B cell (primary cell): ENCODE measurements around the gene KCTD13. TPM values are rescaled to one million over a fixed set of nuclear protein-coding genes. Genes with fewer than 3 reads are reported as not detected.

Experiments
- ATAC-seq: fragments of 200-7000 bp; cut with Tn5 transposase; one replicate; pipeline ENCODE4 v1.10.0; 2021; ENCODE audit warnings: low read depth, mild to moderate bottlenecking, moderate number of reproducible peaks, moderate library complexity
- CTCF ChIA-PET: fragments of 350-600 bp; sonication (Branson Sonifier 250); formaldehyde crosslinking; loops from one replicate; lab custom pipeline; 2021; ENCODE audit warnings: antibody characterized with exemption, inconsistent platforms; lab: Charles Lee
- POLR2A ChIA-PET: fragments of 350-600 bp; sonication (Branson Sonifier 250); formaldehyde crosslinking; loops from one replicate; lab custom pipeline; 2021; ENCODE audit warnings: antibody characterized with exemption; lab: Charles Lee
- DNase-seq: peaks from one replicate; pipeline ENCODE4 v3.0.0; 2013
- H2AFZ ChIP-seq: 2 replicates; pipeline ENCODE4 v1.6.1; 2012; ENCODE audit warnings: mild to moderate bottlenecking, low read depth, low read length; ENCODE audit not compliant: insufficient read depth, poor library complexity, severe bottlenecking
- H3K27ac ChIP-seq, 2 donors: 1 replicate in 1 of 2; 2 replicates in 1 of 2; pipeline ENCODE4 v1.5.1; 2012 to 2013; ENCODE audit warnings: low read length in 2 of 2, mild to moderate bottlenecking in 2 of 2, moderate library complexity in 1 of 2
- H3K27me3 ChIP-seq, 4 experiments: fragments of 200-600 bp in 1 of 4; sonication (generic) in 1 of 4; replicated peaks in 1 of 4; 1 replicate in 2 of 4; 2 replicates in 2 of 4; pipeline versions ENCODE4 v1.6.1 to v1.7.0; 2013 to 2016; ENCODE audit warnings: low read length in 3 of 4, mild to moderate bottlenecking in 2 of 4, mixed read lengths in 1 of 4, moderate library complexity in 1 of 4; ENCODE audit not compliant: insufficient read depth in 4 of 4, control insufficient read depth in 3 of 4; ENCODE audit errors: control extremely low read depth in 1 of 4
- H3K36me3 ChIP-seq, 2 experiments: replicated peaks in 1 of 2; 1 replicate in 1 of 2; 2 replicates in 1 of 2; pipeline versions ENCODE4 v1.6.1 to v1.7.1; 2013; ENCODE audit warnings: low read length in 1 of 2; ENCODE audit not compliant: insufficient read depth in 2 of 2, control insufficient read depth in 1 of 2; ENCODE audit errors: control extremely low read depth in 1 of 2, extremely low read depth in 1 of 2
- H3K4me1 ChIP-seq, 2 donors: fragments of 200-600 bp in 1 of 2; sonication (generic) in 1 of 2; 1 replicate in 1 of 2; 2 replicates in 1 of 2; pipeline versions ENCODE4 v1.5.1 to v1.6.1; 2013 to 2017; ENCODE audit warnings: low read length in 2 of 2; ENCODE audit not compliant: control insufficient read depth in 2 of 2, insufficient read depth in 2 of 2
- H3K4me2 ChIP-seq: replicated peaks from 2 replicates; pipeline ENCODE3; 2012; ENCODE audit warnings: mild to moderate bottlenecking, low read depth, low read length; ENCODE audit not compliant: poor library complexity, severe bottlenecking
- H3K4me3 ChIP-seq, 5 experiments: fragments of 200-600 bp in 1 of 5; sonication (generic) in 1 of 5; 1 replicate in 3 of 5; 2 replicates in 2 of 5; pipeline versions ENCODE4 v1.5.1 to v1.7.0; 2011 to 2016; ENCODE audit warnings: low read length in 4 of 5, mild to moderate bottlenecking in 4 of 5, low read depth in 2 of 5, control low read depth in 1 of 5, moderate library complexity in 1 of 5; ENCODE audit not compliant: insufficient read depth in 1 of 5; ENCODE audit errors: control extremely low read depth in 1 of 5, extremely low read depth in 1 of 5
- H3K79me2 ChIP-seq: fragments of 200-600 bp; sonication (generic); one replicate; pipeline ENCODE4 v1.6.0; 2016; ENCODE audit warnings: low read length; ENCODE audit not compliant: control insufficient read depth, insufficient read depth
- H3K9ac ChIP-seq: fragments of 200-600 bp; sonication (generic); 2 replicates; pipeline ENCODE4 v1.6.1; 2017; ENCODE audit warnings: mild to moderate bottlenecking, low read length, moderate library complexity
- H3K9me3 ChIP-seq, 3 donors: one replicate each; pipeline versions ENCODE4 v1.6.1 to v1.7.1; 2013; ENCODE audit warnings: low read length in 2 of 3; ENCODE audit not compliant: control insufficient read depth in 2 of 3, insufficient read depth in 1 of 3; ENCODE audit errors: control extremely low read depth in 1 of 3
- H4K20me1 ChIP-seq: 2 replicates; pipeline ENCODE4 v1.6.0; 2012; ENCODE audit warnings: mild to moderate bottlenecking, low read length; ENCODE audit not compliant: insufficient read depth, control insufficient read depth, poor library complexity, severe bottlenecking
- H3K27ac Mint-ChIP-seq: one replicate; pipeline ENCODE4 v1.8.0; 2021; ENCODE audit warnings: mixed read lengths
- H3K27me3 Mint-ChIP-seq: one replicate; pipeline ENCODE4 v1.8.0; 2021; ENCODE audit warnings: mixed read lengths
- H3K4me1 Mint-ChIP-seq: one replicate; pipeline ENCODE4 v1.8.0; 2021; ENCODE audit warnings: mixed read lengths
- H3K4me3 Mint-ChIP-seq: one replicate; pipeline ENCODE4 v1.8.0; 2021; ENCODE audit warnings: mixed read lengths
- H3K9me3 Mint-ChIP-seq: one replicate; pipeline ENCODE4 v1.8.0; 2022; ENCODE audit warnings: mixed read lengths; ENCODE audit not compliant: insufficient read depth
- EZH2 ChIP-seq: IDR thresholded peaks from 2 replicates; pipeline ENCODE4 v1.6.1; 2012; ENCODE audit warnings: borderline replicate concordance, low read depth, mild to moderate bottlenecking, moderate library complexity, low read length; ENCODE audit not compliant: insufficient read depth, poor library complexity, severe bottlenecking
- WGBS: methylation state at CpG from one replicate; pipeline ENCODE4 v1.1.5; 2013; ENCODE audit warnings: missing lambda C conversion rate; ENCODE audit not compliant: insufficient coverage; 5-methylcytosine and 5-hydroxymethylcytosine counted together
- intact Hi-C: fragments of 100-400 bp; cut with micrococcal nuclease; formaldehyde crosslinking; loops from one replicate; pipeline ENCODE4 v1.10.0; 2022
- polyA plus RNA-seq: library from polyadenylated mRNA; depleted of rRNA; stranded (reverse); fragments of >200 nt; gene quantifications from 2 replicates; pipeline ENCODE4 v1.2.3, GENCODE V29; 2012
- total RNA-seq, 2 donors: library from RNA; stranded (reverse); fragments of 120-200 nt in 1 of 2; gene quantifications; 1 replicate in 1 of 2; 2 replicates in 1 of 2; pipeline versions ENCODE4 v1.2.3 to v1.2.4, GENCODE V29; 2013 to 2022
- TF ChIP-seq, protein P1 (sequence below): fragments of 200-600 bp; IDR thresholded peaks from one replicate; pipeline ENCODE4 v1.8.0; 2022; ENCODE audit warnings: antibody characterized with exemption, mild to moderate bottlenecking

KCTD13 gene
- total and polyA plus RNA-seq, 2 donors (not counting 1 experiment from before 2014, with no cell fraction given), result 61.5 to 74.3 TPM

GRCh38 chr16:29900888-29901606 lies 25.0 kb downstream of the KCTD13 start:
- Histone ChIP-seq H3K36me3 (no peaks in the 10 kb centered on the region), H3K27ac (no peak overlapping the region), H4K20me1 (no peaks in the 10 kb centered on the region), H3K4me1 (peaks cover 15 to 22% of the 10 kb centered on the region in 2 donors), H3K79me2 (no peaks in the 10 kb centered on the region), H3K4me2 (peak overlapping the region; percentile 92), H3K9me3 (peaks cover 0 to 22% (median 0%) of the 10 kb centered on the region in 3 donors), H3K4me3 (peak overlapping the region in 1 of 5 experiments; percentile 62), H2AFZ (peak overlapping the region; percentile 58), H3K27me3 (peaks cover 0 to 43% (median 25%) of the 10 kb centered on the region in 4 experiments), H3K9ac (no peak overlapping the region)
- ChIA-PET POLR2A (no interaction called here), CTCF (no interaction called here)
- Mint-ChIP-seq H3K4me3 (peak overlapping the region; percentile 62), H3K27ac (no peak overlapping the region), H3K4me1 (peaks cover 3% of the 10 kb centered on the region), H3K9me3 (no peaks in the 10 kb centered on the region), H3K27me3 (peaks cover 29% of the 10 kb centered on the region)
- DNase-seq (no peak), ATAC-seq (no peak)
- intact Hi-C loops, result loop anchor here (1.0 to 10.0 kb wide), 3 partner anchors 25 to 206 kb away; partner anchors contain the start of genes CDIPT and KCTD13
- WGBS, result 62% methylated on average over 27 of the region's 31 CpGs
- TF ChIP-seq, protein P1, sequence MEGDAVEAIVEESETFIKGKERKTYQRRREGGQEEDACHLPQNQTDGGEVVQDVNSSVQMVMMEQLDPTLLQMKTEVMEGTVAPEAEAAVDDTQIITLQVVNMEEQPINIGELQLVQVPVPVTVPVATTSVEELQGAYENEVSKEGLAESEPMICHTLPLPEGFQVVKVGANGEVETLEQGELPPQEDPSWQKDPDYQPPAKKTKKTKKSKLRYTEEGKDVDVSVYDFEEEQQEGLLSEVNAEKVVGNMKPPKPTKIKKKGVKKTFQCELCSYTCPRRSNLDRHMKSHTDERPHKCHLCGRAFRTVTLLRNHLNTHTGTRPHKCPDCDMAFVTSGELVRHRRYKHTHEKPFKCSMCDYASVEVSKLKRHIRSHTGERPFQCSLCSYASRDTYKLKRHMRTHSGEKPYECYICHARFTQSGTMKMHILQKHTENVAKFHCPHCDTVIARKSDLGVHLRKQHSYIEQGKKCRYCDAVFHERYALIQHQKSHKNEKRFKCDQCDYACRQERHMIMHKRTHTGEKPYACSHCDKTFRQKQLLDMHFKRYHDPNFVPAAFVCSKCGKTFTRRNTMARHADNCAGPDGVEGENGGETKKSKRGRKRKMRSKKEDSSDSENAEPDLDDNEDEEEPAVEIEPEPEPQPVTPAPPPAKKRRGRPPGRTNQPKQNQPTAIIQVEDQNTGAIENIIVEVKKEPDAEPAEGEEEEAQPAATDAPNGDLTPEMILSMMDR, result no peak
- TF ChIP-seq EZH2, result no peak
